AG08395 (cell line): ENCODE data around the gene SULT6B1.
"Not testable (repeated sequence)": the region's sequence is repeated elsewhere in the genome, so short reads cannot be mapped to it uniquely, and the experiment has no call there.

Experiments used
- DNase-seq: peaks from one replicate; pipeline ENCODE4 v3.0.0; 2012; ENCODE audit warnings: mixed read lengths, low spot score

SULT6B1 gene

GRCh38 chr2:37196320-37197195, 8.1 kb upstream of the SULT6B1 start, which contains the start of gene CEBPZOS:
TSS of gene CEBPZOS (plus strand) at chr2:37196496. CDS start at chr2:37199705, 3,209 bp downstream.
- DNase-seq: peak; percentile 88

GRCh38 chr2:37195862-37196319, 7.4 kb upstream of the SULT6B1 start:
- DNase-seq: not testable (repeated sequence)

DNA sequence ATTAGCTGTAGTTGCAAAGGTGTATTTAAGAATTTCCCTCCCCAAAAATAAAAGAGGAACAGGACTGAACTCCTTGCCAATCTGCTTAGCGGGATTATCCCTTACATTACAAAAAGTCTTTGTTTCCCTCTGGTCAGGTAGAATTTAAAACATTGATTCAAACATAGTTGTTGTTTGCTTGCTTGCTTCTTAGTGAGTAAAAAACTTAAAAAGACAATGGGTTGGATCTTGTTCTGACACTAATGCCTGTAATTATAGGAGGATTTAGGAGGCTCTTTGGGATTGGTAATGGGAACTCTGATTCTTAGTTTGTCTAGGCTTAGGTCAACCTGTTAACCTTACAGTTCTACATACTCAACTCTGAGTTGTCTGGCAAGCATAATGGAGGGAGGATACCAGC, 4.1 kb upstream of the SULT6B1 start:
- DNase-seq: no peak

DNA sequence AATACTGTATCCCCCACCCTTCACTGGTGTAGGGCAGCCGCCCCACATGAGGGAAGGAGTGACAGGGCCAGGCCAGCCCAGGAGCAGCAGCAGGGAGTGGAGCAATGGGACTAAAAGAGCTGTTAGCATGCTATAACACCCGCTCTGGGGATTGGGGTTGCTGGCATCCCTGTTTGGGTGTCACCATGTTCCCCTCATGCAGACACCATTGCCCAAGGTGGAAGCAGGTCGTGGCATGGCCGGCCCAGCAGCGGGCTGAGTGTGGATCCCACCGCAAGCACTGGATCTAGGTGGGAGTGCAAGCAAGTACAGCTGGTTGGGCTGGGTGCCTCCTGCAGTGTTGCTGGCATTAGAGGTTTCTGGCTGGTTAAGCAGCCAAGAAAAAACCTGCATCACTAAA, 3.3 kb upstream of the SULT6B1 start:
- DNase-seq: no peak

- DNase-seq: no peak
Measured at GRCh38 chr2:37191253-37191652, 2.8 kb upstream of the SULT6B1 start.

GRCh38 chr2:37190290-37190689, 1.8 kb upstream of the SULT6B1 start:
- no peak for DNase-seq

DNA sequence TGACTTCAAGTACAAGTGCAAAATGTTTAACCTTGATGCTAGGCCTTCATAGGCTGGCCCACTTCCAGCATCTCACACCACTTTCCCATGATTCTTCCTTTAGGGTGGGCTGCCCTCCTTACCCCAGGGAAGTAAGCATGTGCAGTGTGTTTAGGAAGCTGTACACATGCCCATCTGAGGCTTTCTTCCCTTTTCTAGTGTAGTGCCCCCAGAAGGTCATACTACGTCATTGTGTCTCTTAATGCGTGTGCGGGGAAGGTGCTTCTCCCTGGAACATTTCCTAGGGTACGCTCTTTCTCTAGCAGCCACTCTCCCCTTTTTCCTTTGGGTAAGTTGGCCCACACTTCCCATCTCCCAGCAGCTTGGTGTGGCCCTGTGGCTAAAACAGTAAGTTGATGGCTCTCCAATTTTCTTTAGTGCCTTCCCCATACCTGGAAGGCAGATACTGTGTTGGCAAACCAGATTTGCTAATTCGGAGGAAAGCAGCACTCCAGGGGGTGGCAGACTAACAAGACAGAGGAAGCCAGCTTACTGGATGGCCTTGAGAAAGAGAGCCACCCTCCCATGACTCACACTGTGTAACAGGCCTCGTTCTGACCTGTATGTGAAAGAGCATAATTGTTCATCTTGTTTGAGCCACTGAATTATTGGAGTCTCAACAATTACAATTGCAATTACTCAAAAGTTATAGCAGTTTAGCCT, 1.1 kb upstream of the SULT6B1 start:
- peak; percentile 82 for DNase-seq

DNA sequence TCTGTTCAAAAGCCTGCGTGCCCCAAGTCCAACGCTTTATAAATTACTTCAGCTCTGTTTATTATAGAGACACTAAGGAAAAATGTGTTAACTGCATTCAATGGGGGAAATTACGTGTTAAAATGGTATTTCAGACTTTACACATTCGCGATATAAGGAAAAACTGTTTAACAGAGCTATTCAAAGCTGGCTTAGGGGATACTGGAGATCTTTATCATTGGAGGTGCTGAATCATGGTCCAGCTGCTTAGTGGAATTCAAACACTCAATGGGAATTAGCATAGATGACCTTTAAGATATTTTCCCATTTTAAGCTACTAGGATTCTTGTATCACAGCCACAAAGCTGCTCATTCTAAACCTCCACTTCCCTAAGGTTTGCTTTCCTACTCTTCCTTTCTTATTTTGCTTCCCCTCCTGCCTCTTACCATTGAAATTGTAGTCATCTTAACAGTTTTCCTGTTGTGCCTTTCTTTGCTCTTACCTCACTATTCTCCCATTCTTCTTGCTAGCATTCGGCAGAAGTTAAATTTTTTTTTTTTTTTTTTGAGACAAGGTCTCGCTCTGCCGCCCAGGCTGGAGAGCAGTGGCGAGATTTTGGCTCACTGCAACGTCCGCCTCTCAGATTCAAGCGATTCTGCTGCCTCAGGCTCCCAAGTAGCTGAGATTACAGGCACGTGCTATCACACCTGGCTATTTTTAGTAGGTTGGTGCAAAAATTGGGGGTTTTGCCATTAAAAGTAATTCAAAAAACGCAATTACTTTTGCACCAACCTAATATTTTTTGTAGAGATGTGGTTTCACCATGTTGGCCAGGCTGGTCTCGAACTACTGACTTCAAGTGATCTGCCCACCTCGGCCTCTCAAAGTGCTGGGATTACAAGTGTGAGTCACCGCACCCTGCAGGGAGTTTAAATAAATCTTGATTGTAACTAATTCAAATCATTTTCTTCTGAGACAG, 6.5 kb downstream of the SULT6B1 start:
- no peak for DNase-seq

DNA sequence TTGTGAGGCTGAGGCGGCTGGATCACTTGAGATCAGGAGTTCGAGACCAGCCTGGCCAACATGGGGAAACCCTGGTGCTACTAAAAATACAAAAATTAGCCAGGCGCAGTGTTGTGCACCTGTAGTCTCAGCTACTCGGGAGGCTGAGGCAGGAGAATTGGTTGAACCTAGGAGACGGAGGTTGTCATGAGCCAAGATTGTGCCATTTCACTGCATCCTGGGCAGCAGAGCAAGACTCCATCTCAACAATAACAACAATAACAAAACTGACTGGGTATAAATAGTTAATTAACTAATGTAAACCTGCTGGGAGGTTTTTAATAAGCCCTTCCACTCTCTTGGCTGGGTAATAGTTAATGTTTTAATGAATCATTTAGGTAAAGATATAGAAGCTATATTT, 7.8 kb downstream of the SULT6B1 start:
- no peak for DNase-seq

DNA sequence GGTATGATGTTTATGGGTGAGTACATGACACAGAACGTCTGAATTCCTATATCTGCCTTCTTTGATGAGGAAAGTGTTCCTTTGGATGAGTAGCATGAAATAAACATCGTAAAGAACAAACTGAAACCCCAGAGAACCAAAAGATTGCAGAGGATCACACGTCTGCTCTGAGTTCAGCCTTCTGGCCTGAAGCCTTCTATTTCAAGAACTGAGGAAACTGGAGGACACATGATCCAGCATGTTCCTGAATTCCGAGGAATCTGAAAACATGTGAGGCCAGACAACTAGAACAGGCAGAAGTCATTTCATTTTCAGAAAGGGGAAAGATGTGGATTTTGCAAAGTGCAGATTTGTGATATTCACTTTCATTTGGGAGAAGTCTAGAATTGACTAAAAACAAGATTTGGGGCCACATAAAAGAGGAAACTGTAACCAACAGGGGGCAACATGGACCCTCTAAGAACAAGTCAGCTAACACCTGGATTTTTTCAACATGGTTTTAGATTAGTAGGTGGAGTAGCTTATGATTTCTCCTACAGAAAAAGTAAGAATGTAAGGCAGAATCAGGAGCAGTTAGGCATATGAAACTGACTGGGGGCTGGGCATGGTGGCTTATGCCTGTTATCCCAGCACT, 8.3 kb downstream of the SULT6B1 start:
- DNase-seq: no peak

DNA sequence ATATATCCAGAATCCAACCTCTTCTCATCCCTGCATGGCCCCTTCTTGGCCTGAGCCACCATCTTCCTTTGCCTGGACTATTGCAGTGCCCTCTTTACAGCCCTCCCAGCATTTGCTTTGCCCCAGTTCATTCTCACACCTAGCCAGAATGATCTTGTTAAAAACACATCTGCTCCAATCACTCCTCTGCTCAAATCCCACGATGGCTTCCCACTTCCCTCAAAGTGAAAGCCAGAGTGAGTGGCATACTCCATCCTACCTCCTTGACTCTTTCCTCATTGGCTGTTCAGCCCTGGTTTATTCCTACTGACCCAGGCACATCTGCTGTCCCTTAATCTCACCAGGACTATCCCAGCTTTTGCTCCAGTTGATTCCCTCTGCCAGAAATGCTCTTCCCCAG, 14.7 kb downstream of the SULT6B1 start:
- no peak for DNase-seq

DNA sequence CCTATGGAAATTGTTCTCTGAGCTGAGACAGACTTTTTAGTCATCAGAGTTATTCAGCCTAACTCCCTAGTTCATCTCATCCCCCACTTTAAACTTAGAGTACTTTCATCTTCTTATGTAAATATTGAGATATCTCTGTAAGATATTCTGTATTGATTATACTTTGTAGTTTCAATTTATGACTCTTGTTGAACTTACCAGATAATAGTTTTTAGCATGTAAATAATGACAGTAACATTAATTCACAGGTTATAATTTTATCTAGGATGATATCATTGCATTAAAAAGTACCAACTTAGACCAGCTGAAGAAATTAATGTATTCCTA, 16.9 kb downstream of the SULT6B1 start:
- DNase-seq: no peak

- peak; percentile 71 for DNase-seq
Measured at GRCh38 chr2:37168217-37168981, 20.1 kb downstream of the SULT6B1 start.

DNA sequence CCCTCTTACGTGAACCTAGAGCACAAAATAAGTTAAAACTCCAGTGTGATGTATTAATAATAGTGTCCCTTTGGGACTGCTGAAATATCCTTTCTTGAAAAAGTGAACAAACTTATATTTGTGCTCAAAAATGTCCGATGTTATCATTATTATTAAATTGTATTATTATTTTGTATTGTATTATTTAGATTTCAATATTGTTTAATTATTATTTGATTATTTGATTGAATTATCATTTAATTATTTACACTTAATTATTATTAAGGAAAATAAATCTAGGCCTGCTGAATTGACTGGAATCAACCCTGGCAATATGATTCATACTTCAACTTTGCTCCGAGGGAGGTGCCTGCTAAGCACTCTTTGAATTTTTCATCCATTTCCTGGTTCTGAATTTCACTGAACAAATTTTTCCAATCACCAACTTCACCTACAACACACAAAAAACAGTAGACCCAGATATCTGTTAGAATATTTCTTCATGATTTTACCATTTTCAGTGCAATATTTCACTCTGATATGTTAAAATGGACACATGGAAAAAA, 20.8 kb downstream of the SULT6B1 start:
- DNase-seq: no peak

- no peak for DNase-seq
Measured at GRCh38 chr2:37164757-37165156, 23.7 kb downstream of the SULT6B1 start.

DNA sequence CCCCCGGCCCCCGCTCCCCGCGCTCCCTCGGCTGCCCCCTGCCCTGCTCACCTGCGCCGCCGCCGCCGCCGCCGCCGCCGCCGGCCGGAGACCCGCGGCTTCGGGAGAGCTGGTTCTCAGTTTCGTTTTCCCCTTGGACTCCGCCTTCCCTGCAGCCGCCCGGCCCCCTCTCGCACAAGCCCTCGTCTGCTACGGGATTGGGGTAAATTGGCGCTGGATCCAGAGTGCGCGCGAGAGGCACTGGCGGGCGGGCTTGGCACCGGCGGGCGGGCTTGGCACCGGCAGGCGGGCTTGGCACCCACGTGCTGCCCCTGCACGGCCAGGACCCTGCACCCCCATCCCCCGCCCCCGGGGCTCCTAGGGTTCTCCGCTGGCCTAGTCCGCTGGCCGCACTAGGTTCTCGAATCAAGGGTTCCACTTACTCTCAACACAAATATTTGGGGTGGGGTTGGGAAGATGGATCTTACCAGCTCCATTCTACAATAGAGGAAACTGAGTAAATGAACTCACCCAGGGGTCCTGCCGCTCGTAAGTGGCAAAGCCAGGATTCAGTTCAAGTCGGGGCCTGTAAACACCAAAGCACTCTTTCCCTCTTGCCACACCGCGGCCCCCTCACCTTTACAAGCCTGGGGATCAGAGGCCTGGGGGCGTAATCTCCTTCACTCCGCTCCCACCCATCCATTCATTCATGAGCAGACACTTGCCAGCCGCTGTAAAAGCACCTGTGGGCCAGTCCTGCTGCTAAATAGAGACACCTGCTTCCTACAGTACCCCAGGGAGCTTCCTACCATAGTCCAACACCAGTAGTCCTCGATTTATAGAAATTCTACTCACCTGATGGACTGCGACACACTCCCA, 31.4 kb downstream of the SULT6B1 start, which contains the start of gene EIF2AK2:
Gene EIF2AK2 (minus strand): TSS at position 124 of the 858 bp plus-strand sequence. CDS start 9,174 bp downstream, outside the sequence.
- DNase-seq: peak; percentile 98

- DNase-seq: peak; percentile 61
Measured at GRCh38 chr2:37156071-37156856, 32.2 kb downstream of the SULT6B1 start.

- no peak for DNase-seq
Measured at GRCh38 chr2:37154785-37155184, 33.7 kb downstream of the SULT6B1 start.

DNA sequence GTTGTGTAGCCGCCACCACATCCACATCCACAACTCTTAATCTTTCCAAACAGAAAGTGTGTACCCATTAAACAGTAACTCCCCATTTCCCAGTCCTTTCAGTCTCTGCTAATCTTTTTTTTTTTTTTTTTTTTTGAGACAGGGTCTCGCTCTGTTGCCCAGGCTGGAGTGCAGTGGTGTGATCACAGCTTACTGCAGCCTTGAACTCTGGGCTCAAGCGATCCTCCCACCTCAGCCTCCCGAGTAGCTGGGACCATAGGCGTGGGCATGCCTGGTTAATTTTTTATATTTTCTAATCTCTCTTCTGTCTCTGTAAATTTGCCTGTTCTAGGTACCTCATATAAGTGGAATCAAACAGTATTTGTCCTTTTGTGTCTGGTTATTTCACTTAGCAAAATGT, 35.2 kb downstream of the SULT6B1 start:
- DNase-seq: no peak
